PC-3 (cell line): ENCODE results near the gene PEAK3.

ENCODE experiments used
- EZH2phosphoT487 ChIP-seq: fragments of 300-600 bp; sonication (generic); IDR thresholded peaks from 2 replicates; pipeline ENCODE4 v1.6.1; 2018; ENCODE audit warnings: mild to moderate bottlenecking, antibody characterized with exemption, low read length, borderline replicate concordance
- TF ChIP-seq, protein P1 (sequence below): fragments of 300-600 bp; sonication (generic); conservative IDR thresholded peaks from 2 replicates; pipeline ENCODE4 v1.5.1; 2017; ENCODE audit warnings: antibody characterized with exemption, low read depth, mild to moderate bottlenecking, low read length

DNA sequence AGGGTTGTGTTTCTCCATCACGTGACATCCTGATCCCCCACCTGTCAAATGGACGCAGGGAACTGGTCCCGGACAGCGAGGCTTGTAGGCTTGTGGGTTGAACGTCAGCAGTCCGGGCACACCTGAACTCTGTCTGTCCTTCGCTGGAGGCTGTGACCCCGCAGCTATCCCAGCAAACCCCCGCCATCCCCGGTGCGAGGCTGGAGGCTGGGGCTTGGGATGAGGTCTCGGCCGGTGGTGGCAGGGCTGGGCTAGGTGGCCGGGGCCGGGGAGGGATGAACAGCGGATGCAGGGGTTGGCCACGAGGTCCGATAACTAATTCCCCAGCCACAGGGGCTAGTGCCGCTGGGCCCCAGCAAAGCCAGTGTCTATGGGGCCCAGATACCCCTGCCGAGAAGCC is 37.6 kb upstream of the PEAK3 start:
- no peak for TF ChIP-seq EZH2phosphoT487
- TF ChIP-seq, protein P1, sequence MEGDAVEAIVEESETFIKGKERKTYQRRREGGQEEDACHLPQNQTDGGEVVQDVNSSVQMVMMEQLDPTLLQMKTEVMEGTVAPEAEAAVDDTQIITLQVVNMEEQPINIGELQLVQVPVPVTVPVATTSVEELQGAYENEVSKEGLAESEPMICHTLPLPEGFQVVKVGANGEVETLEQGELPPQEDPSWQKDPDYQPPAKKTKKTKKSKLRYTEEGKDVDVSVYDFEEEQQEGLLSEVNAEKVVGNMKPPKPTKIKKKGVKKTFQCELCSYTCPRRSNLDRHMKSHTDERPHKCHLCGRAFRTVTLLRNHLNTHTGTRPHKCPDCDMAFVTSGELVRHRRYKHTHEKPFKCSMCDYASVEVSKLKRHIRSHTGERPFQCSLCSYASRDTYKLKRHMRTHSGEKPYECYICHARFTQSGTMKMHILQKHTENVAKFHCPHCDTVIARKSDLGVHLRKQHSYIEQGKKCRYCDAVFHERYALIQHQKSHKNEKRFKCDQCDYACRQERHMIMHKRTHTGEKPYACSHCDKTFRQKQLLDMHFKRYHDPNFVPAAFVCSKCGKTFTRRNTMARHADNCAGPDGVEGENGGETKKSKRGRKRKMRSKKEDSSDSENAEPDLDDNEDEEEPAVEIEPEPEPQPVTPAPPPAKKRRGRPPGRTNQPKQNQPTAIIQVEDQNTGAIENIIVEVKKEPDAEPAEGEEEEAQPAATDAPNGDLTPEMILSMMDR, result no peak
